Neural progenitor cell (in vitro differentiated cells): ENCODE measurements around the gene OR1N1.

Source experiments
- CTCF ChIP-seq: fragments of 200-600 bp; sonication (generic); IDR thresholded peaks from 2 replicates; pipeline ENCODE4 v1.5.1; 2017; ENCODE audit warnings: antibody characterized with exemption, mild to moderate bottlenecking
- EZH2phosphoT487 ChIP-seq: fragments of 200-600 bp; sonication (generic); IDR thresholded peaks from 2 replicates; pipeline ENCODE4 v1.6.1; 2017; ENCODE audit warnings: antibody characterized with exemption

DNA sequence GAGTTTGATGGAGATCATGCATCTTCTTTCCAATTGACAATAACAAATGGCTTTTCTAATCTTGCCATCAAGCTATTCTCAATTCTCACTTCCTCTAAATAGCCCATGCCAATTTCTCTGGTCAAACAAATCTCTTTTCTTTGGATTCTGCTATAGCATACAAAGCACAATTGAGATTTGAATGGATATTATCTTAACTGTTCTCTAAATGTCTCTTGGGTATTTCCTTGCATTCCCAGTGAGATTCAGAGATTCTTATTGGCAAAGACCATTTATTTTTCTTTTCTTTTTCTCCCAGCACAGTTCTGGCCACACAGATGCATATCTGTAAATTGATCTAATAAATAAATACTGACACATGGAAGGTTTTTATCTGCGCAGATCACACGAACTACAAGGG is 25.7 kb upstream of the OR1N1 start, which contains the start of gene OR1N2:
- no peak for TF ChIP-seq CTCF
- no peak for TF ChIP-seq EZH2phosphoT487
